ENCODE measurements around the gene DHRSX.

DNA sequence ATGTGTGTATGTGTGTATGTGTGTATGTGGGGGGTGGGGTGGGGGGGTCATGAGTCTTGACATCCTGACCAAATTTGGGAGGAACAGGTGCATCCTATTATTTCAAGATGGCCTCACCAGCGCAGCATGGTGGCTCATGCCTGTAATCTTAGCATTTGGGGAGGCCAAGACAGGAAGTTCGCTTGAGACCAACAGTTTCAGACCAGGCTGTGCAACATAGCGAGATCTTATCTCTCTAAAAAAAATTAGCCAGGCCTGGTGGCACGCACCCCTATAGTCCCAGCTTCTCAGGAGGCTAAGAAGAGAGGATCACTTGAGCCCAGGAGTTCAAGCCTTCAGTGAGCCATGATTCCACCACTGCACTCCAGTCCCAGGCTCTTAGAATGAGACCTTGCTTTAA, 47.0 kb upstream of the DHRSX start:
- no peak for TF ChIP-seq MEF2D (CRISPR knock-in tag; IDR thresholded peaks at IDR 0.05)
- TF ChIP-seq CREM (IDR thresholded peaks at IDR 0.05) = no peak
- TF ChIP-seq CREM (CRISPR knock-in tag; IDR thresholded peaks at IDR 0.05) = no peak
- TF ChIP-seq, protein P1, sequence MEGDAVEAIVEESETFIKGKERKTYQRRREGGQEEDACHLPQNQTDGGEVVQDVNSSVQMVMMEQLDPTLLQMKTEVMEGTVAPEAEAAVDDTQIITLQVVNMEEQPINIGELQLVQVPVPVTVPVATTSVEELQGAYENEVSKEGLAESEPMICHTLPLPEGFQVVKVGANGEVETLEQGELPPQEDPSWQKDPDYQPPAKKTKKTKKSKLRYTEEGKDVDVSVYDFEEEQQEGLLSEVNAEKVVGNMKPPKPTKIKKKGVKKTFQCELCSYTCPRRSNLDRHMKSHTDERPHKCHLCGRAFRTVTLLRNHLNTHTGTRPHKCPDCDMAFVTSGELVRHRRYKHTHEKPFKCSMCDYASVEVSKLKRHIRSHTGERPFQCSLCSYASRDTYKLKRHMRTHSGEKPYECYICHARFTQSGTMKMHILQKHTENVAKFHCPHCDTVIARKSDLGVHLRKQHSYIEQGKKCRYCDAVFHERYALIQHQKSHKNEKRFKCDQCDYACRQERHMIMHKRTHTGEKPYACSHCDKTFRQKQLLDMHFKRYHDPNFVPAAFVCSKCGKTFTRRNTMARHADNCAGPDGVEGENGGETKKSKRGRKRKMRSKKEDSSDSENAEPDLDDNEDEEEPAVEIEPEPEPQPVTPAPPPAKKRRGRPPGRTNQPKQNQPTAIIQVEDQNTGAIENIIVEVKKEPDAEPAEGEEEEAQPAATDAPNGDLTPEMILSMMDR (CRISPR knock-in tag; IDR thresholded peaks at IDR 0.05) = no peak
- no peak for TF ChIP-seq RAD21 (CRISPR knock-in tag; IDR thresholded peaks at IDR 0.05)
- no peak for TF ChIP-seq CREB1 (IDR thresholded peaks at IDR 0.05)
- no peak for TF ChIP-seq CREB1 (CRISPR knock-in tag; IDR thresholded peaks at IDR 0.05)
- TF ChIP-seq POLR2A (IDR thresholded peaks at IDR 0.05; ENCODE audit: insufficient read depth in 1 of 2, low read depth in 2 of 2, low read length in 2 of 2) = no peak
- no peak for TF ChIP-seq BRCA1 (CRISPR knock-in tag; IDR thresholded peaks at IDR 0.05)
- no peak for TF ChIP-seq IRX3 (CRISPR knock-in tag; IDR thresholded peaks at IDR 0.05; ENCODE audit: borderline replicate concordance, low read depth)
- no peak for TF ChIP-seq SMC3 (IDR thresholded peaks at IDR 0.05; ENCODE audit: low read length)
- no peak for TF ChIP-seq HDAC6 (IDR thresholded peaks at IDR 0.05; ENCODE audit: low read depth, low read length)

Data from HepG2 (cell line).